ENCODE measurements around the gene LILRA1. TPM values are rescaled to one million over a fixed set of nuclear protein-coding genes. Genes with fewer than 3 reads are reported as not detected.

The LILRA1 gene
- total RNA-seq, 1 experiment from 2014 or later: not detected

GRCh38 chr19:54616821-54617560 lies 23.6 kb downstream of the LILRA1 start:
- in situ Hi-C loops (cut with HindIII; ENCODE audit: low pct_unique_long_range_greater_than_20kb, low sequenced_read_pairs): no loop called here
- TF ChIP-seq TCF7L2 (IDR thresholded peaks at IDR 0.05; ENCODE audit: low read depth, low read length) (no peak), CTCF (IDR thresholded peaks at IDR 0.05) (no peak)
- Histone ChIP-seq H3K4me3 (ENCODE audit: low read depth in 2 of 2, low read length in 2 of 2) (no peak overlapping the region), H3K27ac (ENCODE audit: low read length) (no peak overlapping the region), H3K36me3 (ENCODE audit: control insufficient read depth, insufficient read depth, low read length) (no peaks in the 10 kb centered on the region), H3K27me3 (ENCODE audit: control insufficient read depth, insufficient read depth, low read length) (0 out of 2 replicates have a peak, but pooled peaks cover 2% of the 10 kb centered on the region), H3K9me3 (ENCODE audit: control insufficient read depth, insufficient read depth, low read depth, low read length) (no peaks in the 10 kb centered on the region), H3K4me1 (ENCODE audit: control insufficient read depth, insufficient read depth, low read length) (no peaks in the 10 kb centered on the region)
- intact Hi-C loops (cut with micrococcal nuclease; ENCODE audit: unreplicated experiment): no loop called here
- ATAC-seq (no peak), DNase-seq (ENCODE audit: low read depth, low spot score) (no peak)
- ChIA-PET CTCF (no interaction called here), POLR2A (no interaction called here)
- BruUV-seq (replicated peaks): no TSS peak

GRCh38 chr19:54620464-54620863 lies 27.0 kb downstream of the LILRA1 start:
- intact Hi-C loops (cut with micrococcal nuclease; ENCODE audit: unreplicated experiment): no loop called here
- Histone ChIP-seq H3K36me3 (ENCODE audit: control insufficient read depth, insufficient read depth, low read length) (no peaks in the 10 kb centered on the region), H3K9me3 (ENCODE audit: control insufficient read depth, insufficient read depth, low read depth, low read length) (no peaks in the 10 kb centered on the region), H3K27me3 (ENCODE audit: control insufficient read depth, insufficient read depth, low read length) (0 out of 2 replicates have a peak, but pooled peaks cover 2% of the 10 kb centered on the region), H3K27ac (ENCODE audit: low read length) (no peak overlapping the region), H3K4me1 (ENCODE audit: control insufficient read depth, insufficient read depth, low read length) (no peaks in the 10 kb centered on the region), H3K4me3 (ENCODE audit: low read depth in 2 of 2, low read length in 2 of 2) (no peak overlapping the region)
- POLR2A ChIA-PET: no interaction called here
- TF ChIP-seq, protein P1, sequence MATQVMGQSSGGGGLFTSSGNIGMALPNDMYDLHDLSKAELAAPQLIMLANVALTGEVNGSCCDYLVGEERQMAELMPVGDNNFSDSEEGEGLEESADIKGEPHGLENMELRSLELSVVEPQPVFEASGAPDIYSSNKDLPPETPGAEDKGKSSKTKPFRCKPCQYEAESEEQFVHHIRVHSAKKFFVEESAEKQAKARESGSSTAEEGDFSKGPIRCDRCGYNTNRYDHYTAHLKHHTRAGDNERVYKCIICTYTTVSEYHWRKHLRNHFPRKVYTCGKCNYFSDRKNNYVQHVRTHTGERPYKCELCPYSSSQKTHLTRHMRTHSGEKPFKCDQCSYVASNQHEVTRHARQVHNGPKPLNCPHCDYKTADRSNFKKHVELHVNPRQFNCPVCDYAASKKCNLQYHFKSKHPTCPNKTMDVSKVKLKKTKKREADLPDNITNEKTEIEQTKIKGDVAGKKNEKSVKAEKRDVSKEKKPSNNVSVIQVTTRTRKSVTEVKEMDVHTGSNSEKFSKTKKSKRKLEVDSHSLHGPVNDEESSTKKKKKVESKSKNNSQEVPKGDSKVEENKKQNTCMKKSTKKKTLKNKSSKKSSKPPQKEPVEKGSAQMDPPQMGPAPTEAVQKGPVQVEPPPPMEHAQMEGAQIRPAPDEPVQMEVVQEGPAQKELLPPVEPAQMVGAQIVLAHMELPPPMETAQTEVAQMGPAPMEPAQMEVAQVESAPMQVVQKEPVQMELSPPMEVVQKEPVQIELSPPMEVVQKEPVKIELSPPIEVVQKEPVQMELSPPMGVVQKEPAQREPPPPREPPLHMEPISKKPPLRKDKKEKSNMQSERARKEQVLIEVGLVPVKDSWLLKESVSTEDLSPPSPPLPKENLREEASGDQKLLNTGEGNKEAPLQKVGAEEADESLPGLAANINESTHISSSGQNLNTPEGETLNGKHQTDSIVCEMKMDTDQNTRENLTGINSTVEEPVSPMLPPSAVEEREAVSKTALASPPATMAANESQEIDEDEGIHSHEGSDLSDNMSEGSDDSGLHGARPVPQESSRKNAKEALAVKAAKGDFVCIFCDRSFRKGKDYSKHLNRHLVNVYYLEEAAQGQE (IDR thresholded peaks at IDR 0.05; ENCODE audit: insufficient read depth in 1 of 2, low read depth in 2 of 2, low read length in 1 of 2): no peak
- TF ChIP-seq CTCF (IDR thresholded peaks at IDR 0.05) (no peak), TCF7L2 (IDR thresholded peaks at IDR 0.05; ENCODE audit: low read depth, low read length) (no peak), SIN3A (IDR thresholded peaks at IDR 0.05; ENCODE audit: borderline replicate concordance, insufficient read depth, low read depth, low read length) (no peak), POLR2AphosphoS5 (IDR thresholded peaks at IDR 0.05; ENCODE audit: low read depth, low read length) (no peak)
- CTCF ChIA-PET: interaction anchor here (0.6 kb wide), 1 partner anchor 31 kb away, joined by 3 read pairs; no protein-coding TSS in a partner anchor
- no TSS peak for BruUV-seq (replicated peaks)
- in situ Hi-C loops (cut with HindIII; ENCODE audit: low pct_unique_long_range_greater_than_20kb, low sequenced_read_pairs): no loop called here
- no peak for DNase-seq (ENCODE audit: low read depth, low spot score)
- no peak for ATAC-seq
